Endothelial cell of umbilical vein (primary cell): Measurements from ENCODE around the gene ADARB1. TPM values are rescaled to one million over a fixed set of nuclear protein-coding genes. Genes with fewer than 3 reads are reported as not detected.

ENCODE experiments used
- BruUV-seq: library from RNA; stranded (reverse); fragments of 400-500 nt; replicated peaks from 2 replicates; lab custom pipeline; 2021; lab: Mats Ljungman, UMichigan
- CTCF ChIA-PET: fragments of 300-600, 350-600 bp; sonication (Branson Sonifier 250); formaldehyde crosslinking; loops from one replicate; lab custom pipeline; 2021; ENCODE audit warnings: antibody characterized with exemption, inconsistent platforms; lab: Charles Lee
- POLR2A ChIA-PET: fragments of 300-600, 350-600 bp; sonication (Branson Sonifier 250); formaldehyde crosslinking; loops from one replicate; lab custom pipeline; 2021; ENCODE audit warnings: antibody characterized with exemption, inconsistent platforms; lab: Charles Lee
- DNase-seq: peaks from one replicate; pipeline ENCODE4 v3.0.0-alpha.2; 2011; ENCODE audit warnings: low read depth, low spot score
- FAIRE-seq: peaks from 2 replicates; lab custom pipeline; 2011; peaks lifted over from hg19 to GRCh38; lab: Jason Lieb, UNC
- H2AFZ ChIP-seq: 2 replicates; pipeline ENCODE4 v1.6.0; 2012; ENCODE audit warnings: low read depth, low read length, control low read depth, inconsistent platforms
- H3K27ac ChIP-seq: 2 replicates; pipeline ENCODE4 v1.5.1; 2011; ENCODE audit warnings: low read depth, mild to moderate bottlenecking, control low read depth, low read length, moderate library complexity; ENCODE audit not compliant: insufficient read depth
- H3K27me3 ChIP-seq, 2 experiments: 2 replicates each; pipeline versions ENCODE4 v1.6.0 to v1.6.1; 2011; ENCODE audit warnings: low read length in 2 of 2, mixed read lengths in 1 of 2; ENCODE audit not compliant: control insufficient read depth in 2 of 2, insufficient read depth in 2 of 2
- H3K36me3 ChIP-seq, 2 experiments: 2 replicates in 1 of 2; 3 replicates in 1 of 2; pipeline ENCODE4 v1.5.1; 2011; ENCODE audit warnings: low read length in 2 of 2, mild to moderate bottlenecking in 1 of 2, moderate library complexity in 1 of 2; ENCODE audit not compliant: control insufficient read depth in 2 of 2, insufficient read depth in 2 of 2; ENCODE audit errors: extremely low read depth in 1 of 2
- H3K4me1 ChIP-seq: 3 replicates; pipeline ENCODE4 v1.5.1; 2011; ENCODE audit warnings: mild to moderate bottlenecking, low read length; ENCODE audit not compliant: control insufficient read depth, insufficient read depth; ENCODE audit errors: extremely low read depth
- H3K4me2 ChIP-seq: 2 replicates; pipeline ENCODE4 v1.6.1; 2011; ENCODE audit warnings: low read length, control low read depth, mixed read lengths; ENCODE audit not compliant: insufficient read depth
- H3K4me3 ChIP-seq, 3 experiments: fragments of 200-600 bp in 1 of 3; sonication (generic), shearing (Covaris generic) in 1 of 3; replicated peaks in 1 of 3; 2 replicates each; pipeline ENCODE4 v1.5.1; 2011 to 2016; ENCODE audit warnings: control low read depth in 3 of 3, low read length in 3 of 3, mild to moderate bottlenecking in 2 of 3, inconsistent platforms in 1 of 3, low read depth in 1 of 3, moderate library complexity in 1 of 3; ENCODE audit not compliant: insufficient read depth in 1 of 3
- H3K79me2 ChIP-seq: 2 replicates; pipeline ENCODE4 v1.6.0; 2012; ENCODE audit warnings: low read length, inconsistent platforms; ENCODE audit not compliant: control insufficient read depth, insufficient read depth
- H3K9ac ChIP-seq: replicated peaks from 2 replicates; pipeline ENCODE3; 2011; ENCODE audit warnings: low read length, control low read depth; ENCODE audit not compliant: insufficient read depth; ENCODE audit errors: extremely low read depth
- H3K9me1 ChIP-seq: replicated peaks from 3 replicates; pipeline ENCODE4 v1.6.0; 2011; ENCODE audit warnings: mild to moderate bottlenecking, low read length; ENCODE audit not compliant: control insufficient read depth, insufficient read depth; ENCODE audit errors: extremely low read depth
- H3K9me3 ChIP-seq: replicated peaks from 2 replicates; pipeline ENCODE4 v1.5.1; 2012; ENCODE audit warnings: low read length, inconsistent platforms; ENCODE audit not compliant: control insufficient read depth, insufficient read depth
- H4K20me1 ChIP-seq: replicated peaks from 2 replicates; pipeline ENCODE3; 2011; ENCODE audit warnings: mild to moderate bottlenecking, low read length; ENCODE audit not compliant: control insufficient read depth, insufficient read depth; ENCODE audit errors: extremely low read depth
- EZH2 ChIP-seq: IDR thresholded peaks from 2 replicates; pipeline ENCODE4 v1.6.1; 2012; ENCODE audit warnings: borderline replicate concordance, low read depth, mild to moderate bottlenecking, moderate library complexity, low read length, inconsistent platforms; ENCODE audit not compliant: severe bottlenecking
- FOS ChIP-seq: IDR thresholded peaks from 2 replicates; pipeline ENCODE4 v1.6.1; 2011; ENCODE audit warnings: mild to moderate bottlenecking, low read length, moderate library complexity, borderline replicate concordance; ENCODE audit not compliant: insufficient read depth
- GATA2 ChIP-seq: IDR thresholded peaks from 2 replicates; pipeline ENCODE4 v1.7.0; 2011; ENCODE audit warnings: low read depth, mild to moderate bottlenecking, moderate library complexity, mixed read lengths, low read length; ENCODE audit not compliant: insufficient read length, insufficient read depth
- JUN ChIP-seq: IDR thresholded peaks from 2 replicates; pipeline ENCODE4 v1.6.1; 2011; ENCODE audit warnings: borderline replicate concordance, low read depth; ENCODE audit not compliant: insufficient read length, insufficient read depth
- MYC ChIP-seq: IDR thresholded peaks from one replicate; pipeline ENCODE4 v1.6.1; 2011; ENCODE audit warnings: mild to moderate bottlenecking, low read depth, low read length
- POLR2A ChIP-seq: IDR thresholded peaks from 2 replicates; pipeline ENCODE4 v1.6.1; 2012; ENCODE audit warnings: low read depth, mild to moderate bottlenecking, control low read depth, low read length
- POLR2AphosphoS5 ChIP-seq: IDR thresholded peaks from 2 replicates; pipeline ENCODE4 v1.6.1; 2012; ENCODE audit warnings: low read depth, mild to moderate bottlenecking, control low read depth, low read length, moderate library complexity; ENCODE audit not compliant: insufficient read depth
- dilution Hi-C: fragments of 300-500 bp; cut with MboI; formaldehyde crosslinking; loops from one replicate; pipeline ENCODE4 v1.15.0; 2019; ENCODE audit warnings: low sequenced_read_pairs; ENCODE audit not compliant: extremely low pct_ligation_motif_present
- intact Hi-C: fragments of 100-400 bp; cut with micrococcal nuclease; formaldehyde crosslinking; loops from one replicate; pipeline ENCODE4 v1.10.0; 2022
- polyA plus RNA-seq, 4 experiments: library from polyadenylated mRNA; depleted of rRNA in 3 of 4; stranded (reverse) in 3 of 4; unstranded in 1 of 4; fragments of >200 nt; gene quantifications; 2 replicates each; pipeline versions ENCODE4 v1.2.1 to v1.2.3, GENCODE V29; 2011 to 2012; ENCODE audit warnings: missing spikeins in 1 of 4
- total RNA-seq: library from RNA; stranded (reverse); gene quantifications from 2 replicates; pipeline ENCODE4 v1.2.3, GENCODE V29; 2021
- TF ChIP-seq, protein P1 (sequence below), 2 donors: IDR thresholded peaks; 1 replicate in 1 of 2; 2 replicates in 1 of 2; pipeline ENCODE4 v1.5.1; 2011; ENCODE audit warnings: low read length in 2 of 2, mild to moderate bottlenecking in 2 of 2, moderate library complexity in 2 of 2, control low read depth in 1 of 2, inconsistent platforms in 1 of 2, low read depth in 1 of 2; ENCODE audit not compliant: insufficient read depth in 1 of 2; ENCODE audit errors: extremely low read depth in 1 of 2
- TF ChIP-seq, protein P2 (sequence below): IDR thresholded peaks from 2 replicates; pipeline ENCODE4 v1.6.1; 2011; ENCODE audit not compliant: insufficient read depth, insufficient read length

The ADARB1 gene
- total and polyA plus RNA-seq, 2 donors (not counting 3 experiments of a cell fraction or from before 2014, with no cell fraction given): 32.5 to 54.3 TPM

DNA sequence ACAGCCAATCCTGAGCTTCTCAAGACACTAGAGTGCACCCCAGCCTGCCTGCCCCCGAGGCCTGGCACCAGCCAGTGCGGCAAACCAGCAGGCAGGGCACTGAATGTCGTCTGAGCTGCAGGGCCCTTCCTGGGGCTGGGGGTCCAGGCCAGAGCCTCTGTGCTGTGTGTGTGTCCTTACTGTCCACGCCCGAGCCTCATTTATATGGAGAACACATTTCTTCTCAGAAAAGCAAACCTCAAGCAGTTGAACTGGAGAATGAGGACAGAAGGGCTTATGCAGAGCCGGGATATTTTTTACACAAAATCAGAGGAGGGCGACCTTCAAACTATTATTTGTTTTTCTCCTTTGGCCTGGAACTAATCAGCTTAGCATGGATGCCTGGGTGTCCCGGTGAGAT lies 160.6 kb downstream of the ADARB1 start:
- DNase-seq (no peak), FAIRE-seq (no peak)
- Histone ChIP-seq H3K36me3 (no peaks in the 10 kb centered on the region), H3K27ac (no peak overlapping the region), H3K4me2 (no peak overlapping the region), H3K79me2 (no peaks in the 10 kb centered on the region), H4K20me1 (no peaks in the 10 kb centered on the region), H3K27me3 (peaks cover 8 to 26% of the 10 kb centered on the region in 2 experiments), H3K4me1 (no peaks in the 10 kb centered on the region), H3K4me3 (no peak overlapping the region), H3K9me1 (no peaks in the 10 kb centered on the region), H2AFZ (no peak overlapping the region), H3K9me3 (no peaks in the 10 kb centered on the region), H3K9ac (no peak overlapping the region)
- intact Hi-C loops: no loop called here
- BruUV-seq: no TSS peak
- TF ChIP-seq POLR2AphosphoS5 (no peak), MYC (no peak), JUN (no peak), GATA2 (no peak), POLR2A (no peak), FOS (no peak), EZH2 (no peak)
- TF ChIP-seq, protein P1, sequence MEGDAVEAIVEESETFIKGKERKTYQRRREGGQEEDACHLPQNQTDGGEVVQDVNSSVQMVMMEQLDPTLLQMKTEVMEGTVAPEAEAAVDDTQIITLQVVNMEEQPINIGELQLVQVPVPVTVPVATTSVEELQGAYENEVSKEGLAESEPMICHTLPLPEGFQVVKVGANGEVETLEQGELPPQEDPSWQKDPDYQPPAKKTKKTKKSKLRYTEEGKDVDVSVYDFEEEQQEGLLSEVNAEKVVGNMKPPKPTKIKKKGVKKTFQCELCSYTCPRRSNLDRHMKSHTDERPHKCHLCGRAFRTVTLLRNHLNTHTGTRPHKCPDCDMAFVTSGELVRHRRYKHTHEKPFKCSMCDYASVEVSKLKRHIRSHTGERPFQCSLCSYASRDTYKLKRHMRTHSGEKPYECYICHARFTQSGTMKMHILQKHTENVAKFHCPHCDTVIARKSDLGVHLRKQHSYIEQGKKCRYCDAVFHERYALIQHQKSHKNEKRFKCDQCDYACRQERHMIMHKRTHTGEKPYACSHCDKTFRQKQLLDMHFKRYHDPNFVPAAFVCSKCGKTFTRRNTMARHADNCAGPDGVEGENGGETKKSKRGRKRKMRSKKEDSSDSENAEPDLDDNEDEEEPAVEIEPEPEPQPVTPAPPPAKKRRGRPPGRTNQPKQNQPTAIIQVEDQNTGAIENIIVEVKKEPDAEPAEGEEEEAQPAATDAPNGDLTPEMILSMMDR (IDR thresholded peaks at IDR 0.05; ENCODE audit: extremely low read depth in 1 of 2, insufficient read depth in 1 of 2, low read depth in 1 of 2, low read length in 2 of 2): no peak
- TF ChIP-seq, protein P2, sequence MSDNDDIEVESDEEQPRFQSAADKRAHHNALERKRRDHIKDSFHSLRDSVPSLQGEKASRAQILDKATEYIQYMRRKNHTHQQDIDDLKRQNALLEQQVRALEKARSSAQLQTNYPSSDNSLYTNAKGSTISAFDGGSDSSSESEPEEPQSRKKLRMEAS: no peak
- POLR2A ChIA-PET: no interaction called here
- CTCF ChIA-PET: interaction anchor here (1.7 kb wide), 1 partner anchor 27 kb away, joined by 7 read pairs; no protein-coding TSS in a partner anchor
- dilution Hi-C loops: no loop called here
